WTC11 (cell line): Measurements from ENCODE around the gene FLCN. TPM values are rescaled to one million over a fixed set of nuclear protein-coding genes. Genes with fewer than 3 reads are reported as not detected.

Experiments
- ATAC-seq: fragments of 200-7000 bp; cut with Tn5 transposase; 2 replicates; pipeline ENCODE4 v1.10.0; 2021; ENCODE audit warnings: mild to moderate bottlenecking, moderate library complexity
- CTCF ChIA-PET: fragments of 300-600 bp; sonication (Branson Sonifier 250); formaldehyde crosslinking; loops from one replicate; lab custom pipeline; 2021; ENCODE audit warnings: antibody characterized with exemption; lab: Charles Lee
- POLR2A ChIA-PET: fragments of 350-600 bp; sonication (Branson Sonifier 250); formaldehyde crosslinking; loops from one replicate; lab custom pipeline; 2021; ENCODE audit warnings: antibody characterized with exemption; lab: Charles Lee
- DNase-seq: peaks from one replicate; pipeline ENCODE4 v3.0.0; 2021; ENCODE audit warnings: low spot score
- H3K27ac Mint-ChIP-seq: 2 replicates; pipeline ENCODE4 v1.8.0; 2021; ENCODE audit warnings: mixed read lengths
- H3K27me3 Mint-ChIP-seq: 2 replicates; pipeline ENCODE4 v1.8.0; 2021; ENCODE audit warnings: low read depth, mild to moderate bottlenecking, moderate library complexity, mixed read lengths
- H3K36me3 Mint-ChIP-seq: 2 replicates; pipeline ENCODE4 v1.8.0; 2021; ENCODE audit warnings: mixed read lengths
- H3K4me1 Mint-ChIP-seq: 2 replicates; pipeline ENCODE4 v1.8.0; 2022; ENCODE audit warnings: mixed read lengths
- H3K4me3 Mint-ChIP-seq: 2 replicates; pipeline ENCODE4 v1.8.0; 2021; ENCODE audit warnings: mild to moderate bottlenecking, moderate library complexity, mixed read lengths
- H3K9me3 Mint-ChIP-seq: 2 replicates; pipeline ENCODE4 v1.8.0; 2021; ENCODE audit warnings: mixed read lengths
- CBFB ChIP-seq: sonication (generic); formaldehyde crosslinking; IDR thresholded peaks from 2 replicates; pipeline ENCODE4 v1.8.1; 2022; ENCODE audit warnings: mild to moderate bottlenecking, low read depth, missing genetic modification reagents
- CREB1 ChIP-seq: sonication (generic); formaldehyde crosslinking; IDR thresholded peaks from 2 replicates; pipeline ENCODE4 v1.8.0; 2023; ENCODE audit warnings: mild to moderate bottlenecking, missing genetic modification reagents
- CREM ChIP-seq: sonication (generic); formaldehyde crosslinking; IDR thresholded peaks from 2 replicates; pipeline ENCODE4 v1.8.1; 2022; ENCODE audit warnings: mild to moderate bottlenecking, missing genetic modification reagents, moderate library complexity
- EMX1 ChIP-seq: fragments of 250-450 bp; sonication (Bioruptor Pico); IDR thresholded peaks from 2 replicates; pipeline ENCODE4 v1.8.0; 2021; ENCODE audit warnings: mild to moderate bottlenecking
- ETV6 ChIP-seq: sonication (generic); formaldehyde crosslinking; IDR thresholded peaks from 2 replicates; pipeline ENCODE4 v1.8.1; 2022; ENCODE audit warnings: mild to moderate bottlenecking, missing genetic modification reagents
- GABPB1 ChIP-seq: sonication (generic); formaldehyde crosslinking; IDR thresholded peaks from 2 replicates; pipeline ENCODE4 v1.8.1; 2023; ENCODE audit warnings: mild to moderate bottlenecking, missing genetic modification reagents
- GTF2I ChIP-seq: fragments of 250-450 bp; sonication (Bioruptor Pico); conservative IDR thresholded peaks from 2 replicates; pipeline ENCODE4 v1.4.0; 2021; ENCODE audit warnings: mild to moderate bottlenecking
- MXD4 ChIP-seq: fragments of 250-450 bp; sonication (Bioruptor Pico); IDR thresholded peaks from 2 replicates; pipeline ENCODE4 v1.8.0; 2021; ENCODE audit warnings: mild to moderate bottlenecking, moderate library complexity, borderline replicate concordance
- NFATC4 ChIP-seq: fragments of 250-450 bp; sonication (Bioruptor Pico); IDR thresholded peaks from 2 replicates; pipeline ENCODE4 v1.9.0; 2021; ENCODE audit warnings: mild to moderate bottlenecking
- NFE2L1 ChIP-seq: sonication (generic); formaldehyde crosslinking; IDR thresholded peaks from 2 replicates; pipeline ENCODE4 v1.8.1; 2023; ENCODE audit warnings: missing genetic modification reagents
- NR1H2 ChIP-seq: sonication (generic); formaldehyde crosslinking; IDR thresholded peaks from 2 replicates; pipeline ENCODE4 v1.9.0; 2021; ENCODE audit warnings: mild to moderate bottlenecking, moderate library complexity, missing genetic modification reagents
- PRRX2 ChIP-seq: fragments of 250-450 bp; sonication (Bioruptor Pico); IDR thresholded peaks from 2 replicates; pipeline ENCODE4 v1.8.0; 2021; ENCODE audit warnings: mild to moderate bottlenecking
- RELA ChIP-seq: sonication (generic); formaldehyde crosslinking; IDR thresholded peaks from 2 replicates; pipeline ENCODE4 v1.8.1; 2022; ENCODE audit warnings: missing genetic modification reagents, mild to moderate bottlenecking, borderline replicate concordance
- RORB ChIP-seq: fragments of 250-450 bp; sonication (Bioruptor Pico); IDR thresholded peaks from 2 replicates; pipeline ENCODE4 v1.9.0; 2021; ENCODE audit warnings: mild to moderate bottlenecking
- SP1 ChIP-seq: sonication (generic); formaldehyde crosslinking; conservative IDR thresholded peaks from 2 replicates; pipeline ENCODE4 v1.8.1; 2022; ENCODE audit warnings: missing genetic modification reagents
- ZBTB21 ChIP-seq: sonication (generic); formaldehyde crosslinking; IDR thresholded peaks from 2 replicates; pipeline ENCODE4 v1.8.1; 2023; ENCODE audit warnings: mild to moderate bottlenecking, missing genetic modification reagents, borderline replicate concordance
- total RNA-seq: library from RNA; stranded (reverse); gene quantifications from 3 replicates; pipeline ENCODE4 v1.2.3, GENCODE V29; 2021
- TF ChIP-seq, protein P1 (sequence below): sonication (generic); formaldehyde crosslinking; IDR thresholded peaks from 2 replicates; pipeline ENCODE4 v1.8.0; 2022; ENCODE audit warnings: missing genetic modification reagents
- TF ChIP-seq, protein P2 (sequence below): sonication (generic); formaldehyde crosslinking; IDR thresholded peaks from 2 replicates; pipeline ENCODE4 v1.8.0; 2023; ENCODE audit warnings: missing genetic modification reagents, mild to moderate bottlenecking, borderline replicate concordance
- TF ChIP-seq, protein P3 (sequence below): sonication (generic); formaldehyde crosslinking; IDR thresholded peaks from 2 replicates; pipeline ENCODE4 v1.8.0; 2022; ENCODE audit warnings: mild to moderate bottlenecking, missing genetic modification reagents
- TF ChIP-seq, protein P4 (sequence below): sonication (generic); formaldehyde crosslinking; IDR thresholded peaks from 2 replicates; pipeline ENCODE4 v1.8.1; 2023; ENCODE audit warnings: mild to moderate bottlenecking, missing genetic modification reagents, borderline replicate concordance
- TF ChIP-seq, protein P5 (sequence below): sonication (generic); formaldehyde crosslinking; IDR thresholded peaks from 2 replicates; pipeline ENCODE4 v1.8.1; 2022; ENCODE audit warnings: low read depth, missing genetic modification reagents, borderline replicate concordance
- TF ChIP-seq, protein P6 (sequence below): sonication (generic); formaldehyde crosslinking; IDR thresholded peaks from 2 replicates; pipeline ENCODE4 v1.8.1; 2022; ENCODE audit warnings: mild to moderate bottlenecking, missing genetic modification reagents, moderate library complexity, borderline replicate concordance

The FLCN gene
- total RNA-seq, 1 experiment from 2014 or later: 40.8 TPM

DNA sequence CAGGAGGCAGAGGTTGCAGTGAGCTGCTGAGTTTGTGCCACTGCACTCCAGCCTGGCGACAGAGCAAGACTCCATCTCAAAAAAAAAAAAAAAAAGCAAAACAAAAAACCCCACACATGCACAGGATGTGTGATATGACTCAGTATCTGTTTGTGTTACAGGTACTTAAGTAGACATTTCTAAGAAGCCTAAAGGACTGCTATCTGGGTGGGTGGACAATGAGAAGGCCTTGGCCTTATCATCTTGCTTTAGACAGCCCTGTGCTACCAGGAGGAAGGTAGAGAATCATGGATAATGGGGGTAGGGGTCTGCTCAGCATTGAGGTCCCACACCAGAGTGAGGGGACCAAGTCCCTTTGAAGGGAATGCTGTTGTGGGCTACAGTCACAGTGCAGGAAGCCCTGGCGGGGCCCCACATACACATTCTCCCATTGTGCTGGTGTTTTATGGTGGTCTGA is 57.6 kb downstream of the FLCN start:
- CTCF ChIA-PET: interaction anchor here (0.8 kb wide), 1 partner anchor 37 kb away, joined by 3 read pairs; no protein-coding TSS in a partner anchor
- Mint-ChIP-seq H3K27me3 (no peaks in the 10 kb centered on the region), H3K9me3 (no peaks in the 10 kb centered on the region), H3K36me3 (peaks cover 46% of the 10 kb centered on the region)
- DNase-seq (no peak), ATAC-seq (no peak)
- POLR2A ChIA-PET: no interaction called here
- TF ChIP-seq RELA (CRISPR knock-in tag) (no peak), NFATC4 (no peak), CREB1 (CRISPR knock-in tag) (no peak), SP1 (CRISPR knock-in tag) (no peak), CBFB (CRISPR knock-in tag) (no peak), ZBTB21 (CRISPR knock-in tag) (no peak), ETV6 (CRISPR knock-in tag) (no peak), EMX1 (no peak), NR1H2 (CRISPR knock-in tag) (no peak), GABPB1 (no peak)
- TF ChIP-seq, protein P1, sequence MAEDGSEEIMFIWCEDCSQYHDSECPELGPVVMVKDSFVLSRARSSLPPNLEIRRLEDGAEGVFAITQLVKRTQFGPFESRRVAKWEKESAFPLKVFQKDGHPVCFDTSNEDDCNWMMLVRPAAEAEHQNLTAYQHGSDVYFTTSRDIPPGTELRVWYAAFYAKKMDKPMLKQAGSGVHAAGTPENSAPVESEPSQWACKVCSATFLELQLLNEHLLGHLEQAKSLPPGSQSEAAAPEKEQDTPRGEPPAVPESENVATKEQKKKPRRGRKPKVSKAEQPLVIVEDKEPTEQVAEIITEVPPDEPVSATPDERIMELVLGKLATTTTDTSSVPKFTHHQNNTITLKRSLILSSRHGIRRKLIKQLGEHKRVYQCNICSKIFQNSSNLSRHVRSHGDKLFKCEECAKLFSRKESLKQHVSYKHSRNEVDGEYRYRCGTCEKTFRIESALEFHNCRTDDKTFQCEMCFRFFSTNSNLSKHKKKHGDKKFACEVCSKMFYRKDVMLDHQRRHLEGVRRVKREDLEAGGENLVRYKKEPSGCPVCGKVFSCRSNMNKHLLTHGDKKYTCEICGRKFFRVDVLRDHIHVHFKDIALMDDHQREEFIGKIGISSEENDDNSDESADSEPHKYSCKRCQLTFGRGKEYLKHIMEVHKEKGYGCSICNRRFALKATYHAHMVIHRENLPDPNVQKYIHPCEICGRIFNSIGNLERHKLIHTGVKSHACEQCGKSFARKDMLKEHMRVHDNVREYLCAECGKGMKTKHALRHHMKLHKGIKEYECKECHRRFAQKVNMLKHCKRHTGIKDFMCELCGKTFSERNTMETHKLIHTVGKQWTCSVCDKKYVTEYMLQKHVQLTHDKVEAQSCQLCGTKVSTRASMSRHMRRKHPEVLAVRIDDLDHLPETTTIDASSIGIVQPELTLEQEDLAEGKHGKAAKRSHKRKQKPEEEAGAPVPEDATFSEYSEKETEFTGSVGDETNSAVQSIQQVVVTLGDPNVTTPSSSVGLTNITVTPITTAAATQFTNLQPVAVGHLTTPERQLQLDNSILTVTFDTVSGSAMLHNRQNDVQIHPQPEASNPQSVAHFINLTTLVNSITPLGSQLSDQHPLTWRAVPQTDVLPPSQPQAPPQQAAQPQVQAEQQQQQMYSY: no peak
- TF ChIP-seq, protein P2, sequence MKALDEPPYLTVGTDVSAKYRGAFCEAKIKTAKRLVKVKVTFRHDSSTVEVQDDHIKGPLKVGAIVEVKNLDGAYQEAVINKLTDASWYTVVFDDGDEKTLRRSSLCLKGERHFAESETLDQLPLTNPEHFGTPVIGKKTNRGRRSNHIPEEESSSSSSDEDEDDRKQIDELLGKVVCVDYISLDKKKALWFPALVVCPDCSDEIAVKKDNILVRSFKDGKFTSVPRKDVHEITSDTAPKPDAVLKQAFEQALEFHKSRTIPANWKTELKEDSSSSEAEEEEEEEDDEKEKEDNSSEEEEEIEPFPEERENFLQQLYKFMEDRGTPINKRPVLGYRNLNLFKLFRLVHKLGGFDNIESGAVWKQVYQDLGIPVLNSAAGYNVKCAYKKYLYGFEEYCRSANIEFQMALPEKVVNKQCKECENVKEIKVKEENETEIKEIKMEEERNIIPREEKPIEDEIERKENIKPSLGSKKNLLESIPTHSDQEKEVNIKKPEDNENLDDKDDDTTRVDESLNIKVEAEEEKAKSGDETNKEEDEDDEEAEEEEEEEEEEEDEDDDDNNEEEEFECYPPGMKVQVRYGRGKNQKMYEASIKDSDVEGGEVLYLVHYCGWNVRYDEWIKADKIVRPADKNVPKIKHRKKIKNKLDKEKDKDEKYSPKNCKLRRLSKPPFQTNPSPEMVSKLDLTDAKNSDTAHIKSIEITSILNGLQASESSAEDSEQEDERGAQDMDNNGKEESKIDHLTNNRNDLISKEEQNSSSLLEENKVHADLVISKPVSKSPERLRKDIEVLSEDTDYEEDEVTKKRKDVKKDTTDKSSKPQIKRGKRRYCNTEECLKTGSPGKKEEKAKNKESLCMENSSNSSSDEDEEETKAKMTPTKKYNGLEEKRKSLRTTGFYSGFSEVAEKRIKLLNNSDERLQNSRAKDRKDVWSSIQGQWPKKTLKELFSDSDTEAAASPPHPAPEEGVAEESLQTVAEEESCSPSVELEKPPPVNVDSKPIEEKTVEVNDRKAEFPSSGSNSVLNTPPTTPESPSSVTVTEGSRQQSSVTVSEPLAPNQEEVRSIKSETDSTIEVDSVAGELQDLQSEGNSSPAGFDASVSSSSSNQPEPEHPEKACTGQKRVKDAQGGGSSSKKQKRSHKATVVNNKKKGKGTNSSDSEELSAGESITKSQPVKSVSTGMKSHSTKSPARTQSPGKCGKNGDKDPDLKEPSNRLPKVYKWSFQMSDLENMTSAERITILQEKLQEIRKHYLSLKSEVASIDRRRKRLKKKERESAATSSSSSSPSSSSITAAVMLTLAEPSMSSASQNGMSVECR: no peak
- TF ChIP-seq, all 79 proteins: peak for 0
- no peak overlapping the region for H3K4me3 Mint-ChIP-seq
- no peak overlapping the region for H3K27ac Mint-ChIP-seq
- 0 out of 2 replicates have a peak, but pooled peaks cover under 1% of the 10 kb centered on the region for H3K4me1 Mint-ChIP-seq

DNA sequence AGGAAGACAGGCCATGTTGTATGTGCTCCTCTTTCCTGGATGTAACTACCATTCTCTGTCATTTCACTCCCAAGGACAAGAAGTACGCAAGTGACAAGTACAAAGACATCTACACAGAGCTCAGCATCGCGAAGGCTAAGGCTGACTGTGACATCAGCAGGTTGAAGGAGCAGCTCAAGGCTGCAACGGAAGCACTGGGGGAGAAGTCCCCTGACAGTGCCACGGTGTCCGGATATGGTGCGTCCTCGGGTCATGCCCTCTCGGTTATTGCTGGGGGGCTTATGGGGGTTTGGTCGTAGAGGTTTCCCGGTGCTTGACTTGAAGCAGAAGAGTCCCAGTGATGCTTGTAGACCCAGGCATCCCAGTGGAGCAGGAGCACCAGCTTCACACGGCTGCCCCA is 59.8 kb downstream of the FLCN start:
- ATAC-seq: no peak
- ChIA-PET POLR2A (no interaction called here), CTCF (interaction anchor here (1.0 to 1.7 kb wide), 2 partner anchors 35 to 176 kb away, joined by 3 to 8 read pairs; no protein-coding TSS in a partner anchor)
- H3K9me3 Mint-ChIP-seq: no peaks in the 10 kb centered on the region
- H3K36me3 Mint-ChIP-seq: peaks cover 50% of the 10 kb centered on the region
- no peak for TF ChIP-seq CREM (CRISPR knock-in tag)
- TF ChIP-seq, protein P3, sequence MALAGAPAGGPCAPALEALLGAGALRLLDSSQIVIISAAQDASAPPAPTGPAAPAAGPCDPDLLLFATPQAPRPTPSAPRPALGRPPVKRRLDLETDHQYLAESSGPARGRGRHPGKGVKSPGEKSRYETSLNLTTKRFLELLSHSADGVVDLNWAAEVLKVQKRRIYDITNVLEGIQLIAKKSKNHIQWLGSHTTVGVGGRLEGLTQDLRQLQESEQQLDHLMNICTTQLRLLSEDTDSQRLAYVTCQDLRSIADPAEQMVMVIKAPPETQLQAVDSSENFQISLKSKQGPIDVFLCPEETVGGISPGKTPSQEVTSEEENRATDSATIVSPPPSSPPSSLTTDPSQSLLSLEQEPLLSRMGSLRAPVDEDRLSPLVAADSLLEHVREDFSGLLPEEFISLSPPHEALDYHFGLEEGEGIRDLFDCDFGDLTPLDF: no peak
- TF ChIP-seq, protein P4, sequence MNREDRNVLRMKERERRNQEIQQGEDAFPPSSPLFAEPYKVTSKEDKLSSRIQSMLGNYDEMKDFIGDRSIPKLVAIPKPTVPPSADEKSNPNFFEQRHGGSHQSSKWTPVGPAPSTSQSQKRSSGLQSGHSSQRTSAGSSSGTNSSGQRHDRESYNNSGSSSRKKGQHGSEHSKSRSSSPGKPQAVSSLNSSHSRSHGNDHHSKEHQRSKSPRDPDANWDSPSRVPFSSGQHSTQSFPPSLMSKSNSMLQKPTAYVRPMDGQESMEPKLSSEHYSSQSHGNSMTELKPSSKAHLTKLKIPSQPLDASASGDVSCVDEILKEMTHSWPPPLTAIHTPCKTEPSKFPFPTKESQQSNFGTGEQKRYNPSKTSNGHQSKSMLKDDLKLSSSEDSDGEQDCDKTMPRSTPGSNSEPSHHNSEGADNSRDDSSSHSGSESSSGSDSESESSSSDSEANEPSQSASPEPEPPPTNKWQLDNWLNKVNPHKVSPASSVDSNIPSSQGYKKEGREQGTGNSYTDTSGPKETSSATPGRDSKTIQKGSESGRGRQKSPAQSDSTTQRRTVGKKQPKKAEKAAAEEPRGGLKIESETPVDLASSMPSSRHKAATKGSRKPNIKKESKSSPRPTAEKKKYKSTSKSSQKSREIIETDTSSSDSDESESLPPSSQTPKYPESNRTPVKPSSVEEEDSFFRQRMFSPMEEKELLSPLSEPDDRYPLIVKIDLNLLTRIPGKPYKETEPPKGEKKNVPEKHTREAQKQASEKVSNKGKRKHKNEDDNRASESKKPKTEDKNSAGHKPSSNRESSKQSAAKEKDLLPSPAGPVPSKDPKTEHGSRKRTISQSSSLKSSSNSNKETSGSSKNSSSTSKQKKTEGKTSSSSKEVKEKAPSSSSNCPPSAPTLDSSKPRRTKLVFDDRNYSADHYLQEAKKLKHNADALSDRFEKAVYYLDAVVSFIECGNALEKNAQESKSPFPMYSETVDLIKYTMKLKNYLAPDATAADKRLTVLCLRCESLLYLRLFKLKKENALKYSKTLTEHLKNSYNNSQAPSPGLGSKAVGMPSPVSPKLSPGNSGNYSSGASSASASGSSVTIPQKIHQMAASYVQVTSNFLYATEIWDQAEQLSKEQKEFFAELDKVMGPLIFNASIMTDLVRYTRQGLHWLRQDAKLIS (CRISPR knock-in tag): no peak
- no peak for TF ChIP-seq MXD4 (CRISPR knock-in tag)
- no peak for TF ChIP-seq GTF2I (CRISPR knock-in tag)
- TF ChIP-seq NFE2L1 (CRISPR knock-in tag): no peak
- no peak for TF ChIP-seq PRRX2
- no peak for TF ChIP-seq RORB
- TF ChIP-seq, protein P5, sequence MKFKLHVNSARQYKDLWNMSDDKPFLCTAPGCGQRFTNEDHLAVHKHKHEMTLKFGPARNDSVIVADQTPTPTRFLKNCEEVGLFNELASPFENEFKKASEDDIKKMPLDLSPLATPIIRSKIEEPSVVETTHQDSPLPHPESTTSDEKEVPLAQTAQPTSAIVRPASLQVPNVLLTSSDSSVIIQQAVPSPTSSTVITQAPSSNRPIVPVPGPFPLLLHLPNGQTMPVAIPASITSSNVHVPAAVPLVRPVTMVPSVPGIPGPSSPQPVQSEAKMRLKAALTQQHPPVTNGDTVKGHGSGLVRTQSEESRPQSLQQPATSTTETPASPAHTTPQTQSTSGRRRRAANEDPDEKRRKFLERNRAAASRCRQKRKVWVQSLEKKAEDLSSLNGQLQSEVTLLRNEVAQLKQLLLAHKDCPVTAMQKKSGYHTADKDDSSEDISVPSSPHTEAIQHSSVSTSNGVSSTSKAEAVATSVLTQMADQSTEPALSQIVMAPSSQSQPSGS: no peak
- TF ChIP-seq, protein P6, sequence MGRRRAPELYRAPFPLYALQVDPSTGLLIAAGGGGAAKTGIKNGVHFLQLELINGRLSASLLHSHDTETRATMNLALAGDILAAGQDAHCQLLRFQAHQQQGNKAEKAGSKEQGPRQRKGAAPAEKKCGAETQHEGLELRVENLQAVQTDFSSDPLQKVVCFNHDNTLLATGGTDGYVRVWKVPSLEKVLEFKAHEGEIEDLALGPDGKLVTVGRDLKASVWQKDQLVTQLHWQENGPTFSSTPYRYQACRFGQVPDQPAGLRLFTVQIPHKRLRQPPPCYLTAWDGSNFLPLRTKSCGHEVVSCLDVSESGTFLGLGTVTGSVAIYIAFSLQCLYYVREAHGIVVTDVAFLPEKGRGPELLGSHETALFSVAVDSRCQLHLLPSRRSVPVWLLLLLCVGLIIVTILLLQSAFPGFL: no peak
- no peaks in the 10 kb centered on the region for H3K27me3 Mint-ChIP-seq
- H3K4me1 Mint-ChIP-seq: 0 out of 2 replicates have a peak, but pooled peaks cover 3% of the 10 kb centered on the region
- H3K4me3 Mint-ChIP-seq: no peak overlapping the region
- H3K27ac Mint-ChIP-seq: no peak overlapping the region
- no peak for DNase-seq
